ENCODE measurements around the gene DDX24.

The DDX24 gene

GRCh38 chr14:94015223-94015622, 65.8 kb downstream of the DDX24 start:
- in situ Hi-C loops (cut with MboI; ENCODE audit: low sequenced_read_pairs) = no loop called here

GRCh38 chr14:94014382-94014781, 66.6 kb downstream of the DDX24 start:
- in situ Hi-C loops (cut with MboI; ENCODE audit: low sequenced_read_pairs) = no loop called here

GRCh38 chr14:94011795-94012194, 69.2 kb downstream of the DDX24 start:
- in situ Hi-C loops (cut with MboI; ENCODE audit: low sequenced_read_pairs) = no loop called here

GRCh38 chr14:94010625-94011024, 70.4 kb downstream of the DDX24 start:
- in situ Hi-C loops (cut with MboI; ENCODE audit: low sequenced_read_pairs) = no loop called here

DNA sequence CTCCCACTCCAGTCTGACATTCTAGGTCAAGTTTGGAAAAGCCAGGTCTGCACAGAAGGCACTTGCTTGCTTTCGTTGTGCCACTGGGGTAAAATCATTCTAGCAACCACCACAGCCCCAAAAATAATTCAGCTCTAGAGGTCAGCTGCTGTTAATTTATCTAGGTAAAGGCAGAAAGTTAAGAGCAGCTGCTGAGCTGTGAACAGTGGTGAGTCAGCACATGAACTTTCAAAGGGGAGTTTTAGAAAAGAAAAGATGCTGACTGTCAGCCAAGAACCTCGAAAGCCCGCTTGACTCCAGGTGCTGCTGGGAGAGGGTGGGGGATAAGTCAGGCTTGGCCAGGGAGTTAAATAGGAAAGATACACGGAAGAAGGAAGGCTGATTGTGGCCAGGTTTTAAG, 71.2 kb downstream of the DDX24 start:
- in situ Hi-C loops (cut with MboI; ENCODE audit: low sequenced_read_pairs) = no loop called here

DNA sequence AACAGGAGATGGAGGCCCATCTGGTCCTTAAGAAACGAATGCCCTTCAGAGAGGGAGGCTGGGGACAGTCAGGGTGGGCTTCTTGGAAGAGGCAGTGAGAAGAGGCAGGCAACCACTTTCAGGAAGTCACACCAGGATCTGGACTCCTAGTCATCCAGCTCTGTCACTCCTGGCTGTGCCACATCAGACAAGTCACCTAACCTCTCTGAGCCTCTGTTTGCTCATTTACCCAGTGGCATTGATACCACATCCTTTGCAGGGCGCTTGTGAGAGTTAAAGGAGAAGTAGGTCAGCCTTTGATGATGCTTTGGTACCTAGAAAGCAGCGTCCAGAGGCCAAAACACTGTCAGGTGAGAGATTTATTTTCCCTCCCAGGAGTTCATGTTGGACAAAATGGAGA, 72.8 kb downstream of the DDX24 start:
- in situ Hi-C loops (cut with MboI; ENCODE audit: low sequenced_read_pairs) = no loop called here

DNA sequence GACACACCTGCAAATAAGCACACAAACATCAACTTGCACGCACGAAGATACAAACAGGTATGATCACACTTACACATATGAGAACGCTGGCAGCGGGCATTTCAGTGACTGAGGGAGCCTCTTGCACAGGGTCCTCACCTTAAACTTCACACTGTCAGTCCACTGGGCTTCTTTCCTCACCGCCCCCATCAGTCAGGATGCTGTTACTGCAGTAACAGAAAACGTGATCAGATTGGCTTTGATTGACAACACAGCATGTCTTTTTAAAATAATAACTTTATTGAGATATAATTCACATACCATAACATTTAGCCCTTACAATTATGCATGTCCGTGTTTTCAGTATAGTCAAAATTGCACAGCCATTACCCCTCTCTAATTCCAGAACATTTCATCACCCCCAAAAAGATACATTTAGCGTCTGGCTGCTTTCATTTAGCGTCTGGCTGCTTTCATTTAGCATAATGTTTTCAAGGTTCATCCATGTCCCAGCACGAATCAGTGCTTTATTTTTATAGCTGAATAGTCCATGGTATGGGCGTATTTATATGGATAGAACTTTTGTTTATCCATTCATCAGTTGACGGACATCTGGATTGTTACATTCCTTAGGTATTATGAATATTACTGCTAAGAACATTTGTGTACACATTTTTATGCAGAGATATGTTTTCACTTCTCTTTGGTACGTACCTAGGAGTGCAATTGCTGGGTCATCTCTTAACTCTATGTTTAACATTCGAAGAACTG, 75.5 kb downstream of the DDX24 start:
- in situ Hi-C loops (cut with MboI; ENCODE audit: low sequenced_read_pairs) = no loop called here

DNA sequence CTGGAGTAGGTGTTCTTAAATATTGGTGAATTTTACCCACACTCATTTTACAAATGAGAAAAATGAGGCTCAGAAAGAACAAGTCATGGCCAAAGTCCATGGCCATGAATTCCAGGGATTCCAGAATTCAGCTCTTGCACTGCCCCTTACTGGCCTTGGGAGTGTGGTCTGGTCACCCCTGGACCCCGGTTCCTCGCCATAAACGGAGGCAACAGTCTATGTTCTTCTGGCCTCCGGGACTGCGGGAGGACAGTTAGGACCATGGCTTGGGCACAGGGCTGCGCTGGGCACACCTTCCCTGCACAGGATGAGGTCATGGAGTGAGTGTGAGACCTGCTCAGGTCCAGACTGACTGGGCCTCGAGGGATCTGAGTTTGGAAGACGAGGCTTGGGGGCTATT, 77.0 kb downstream of the DDX24 start:
- in situ Hi-C loops (cut with MboI; ENCODE audit: low sequenced_read_pairs) = no loop called here

- in situ Hi-C loops (cut with MboI; ENCODE audit: low sequenced_read_pairs) = no loop called here
Measured at GRCh38 chr14:94003397-94003796, 77.6 kb downstream of the DDX24 start.

- in situ Hi-C loops (cut with MboI; ENCODE audit: low sequenced_read_pairs) = no loop called here
Measured at GRCh38 chr14:94001501-94002396, 79.3 kb downstream of the DDX24 start.

GRCh38 chr14:94001016-94001415, 80.0 kb downstream of the DDX24 start:
- in situ Hi-C loops (cut with MboI; ENCODE audit: low sequenced_read_pairs) = no loop called here

GRCh38 chr14:94000267-94000666, 80.7 kb downstream of the DDX24 start:
- in situ Hi-C loops (cut with MboI; ENCODE audit: low sequenced_read_pairs) = no loop called here

DNA sequence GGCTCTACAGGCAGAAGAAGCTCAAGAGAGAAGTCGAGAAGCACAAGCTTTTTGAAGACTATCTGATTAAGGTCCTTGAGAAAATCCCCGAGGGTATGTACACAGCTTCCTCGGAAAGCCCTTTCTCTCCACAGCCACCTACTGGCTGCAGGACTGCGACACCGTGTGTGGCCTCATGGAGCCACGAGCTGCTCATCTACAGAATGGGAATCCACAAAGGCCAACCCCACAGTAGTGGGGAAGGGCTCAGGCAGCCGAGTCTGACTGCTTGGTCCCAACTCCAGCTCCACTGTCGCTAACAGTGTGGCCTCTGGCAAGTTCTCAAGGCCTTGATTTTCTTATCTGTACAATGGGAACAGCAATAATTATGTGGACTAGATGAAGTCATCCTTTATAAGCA, 81.4 kb downstream of the DDX24 start:
- in situ Hi-C loops (cut with MboI; ENCODE audit: low sequenced_read_pairs) = no loop called here

- in situ Hi-C loops (cut with MboI; ENCODE audit: low sequenced_read_pairs) = no loop called here
Measured at GRCh38 chr14:93998871-93999403, 82.1 kb downstream of the DDX24 start.

Data from HL-60/S4 treated with retinoic acid at 250 ng/mL for 4 days and 3 days (cell line).